Thyroid gland (tissue), 4 donors: ENCODE results near the gene DPY19L1.
"Not testable (repeated sequence)": the region's sequence is repeated elsewhere in the genome, so short reads cannot be mapped to it uniquely, and the experiment has no call there.

Experiments used
- POLR2A ChIP-seq, 2 donors: fragments of 450-650 bp; IDR thresholded peaks; one replicate each; pipeline ENCODE4 v1.6.1; 2017; ENCODE audit warnings: antibody characterized with exemption in 2 of 2, mild to moderate bottlenecking in 2 of 2, moderate library complexity in 1 of 2
- TF ChIP-seq, protein P1 (sequence below), 6 experiments: fragments of 200-600 bp in 3 of 6; fragments of 450-650 bp in 3 of 6; sonication (generic) in 3 of 6; IDR thresholded peaks; one replicate each; pipeline ENCODE4 v1.5.1; 2016 to 2019; ENCODE audit warnings: antibody characterized with exemption in 6 of 6, mild to moderate bottlenecking in 2 of 6, inconsistent platforms in 1 of 6, moderate library complexity in 1 of 6

DNA sequence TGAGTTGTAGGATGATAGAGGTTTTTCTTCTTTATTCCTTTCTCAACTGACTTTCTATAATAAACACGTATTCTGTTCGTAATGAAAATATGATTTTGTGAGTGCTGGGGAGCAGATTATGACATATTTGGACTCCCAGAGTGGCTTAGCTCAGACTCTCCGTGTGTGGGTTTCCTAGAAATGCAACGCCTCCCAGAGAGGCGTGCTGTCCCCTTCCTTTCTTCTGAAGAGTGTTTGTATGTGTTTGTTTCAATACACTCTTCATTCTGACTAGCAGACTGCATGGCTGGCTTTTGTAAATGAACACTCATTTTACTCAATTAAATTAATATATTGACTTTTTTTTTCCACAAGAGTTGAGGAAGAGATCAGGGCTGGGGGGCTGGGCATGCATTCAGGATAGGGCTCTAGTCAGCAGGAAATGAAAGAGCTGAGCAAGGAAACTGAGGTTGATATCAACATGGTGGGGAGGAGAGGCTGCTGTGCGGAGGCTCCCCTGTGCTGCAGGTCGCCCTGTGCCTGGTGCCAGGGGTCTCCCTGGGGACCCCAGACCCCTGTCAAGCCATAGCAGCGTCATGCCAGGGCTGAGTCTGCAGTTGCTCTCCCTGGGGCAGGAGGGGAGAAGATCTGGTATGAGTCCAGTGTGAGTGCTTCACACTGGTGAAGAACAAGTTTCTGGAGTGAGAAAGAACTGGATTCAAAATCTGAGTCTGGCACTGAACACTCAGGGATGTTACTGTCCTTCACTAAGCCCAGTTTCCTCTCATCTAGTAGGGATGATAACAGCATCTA, 158.1 kb downstream of the DPY19L1 start:
- TF ChIP-seq, protein P1, sequence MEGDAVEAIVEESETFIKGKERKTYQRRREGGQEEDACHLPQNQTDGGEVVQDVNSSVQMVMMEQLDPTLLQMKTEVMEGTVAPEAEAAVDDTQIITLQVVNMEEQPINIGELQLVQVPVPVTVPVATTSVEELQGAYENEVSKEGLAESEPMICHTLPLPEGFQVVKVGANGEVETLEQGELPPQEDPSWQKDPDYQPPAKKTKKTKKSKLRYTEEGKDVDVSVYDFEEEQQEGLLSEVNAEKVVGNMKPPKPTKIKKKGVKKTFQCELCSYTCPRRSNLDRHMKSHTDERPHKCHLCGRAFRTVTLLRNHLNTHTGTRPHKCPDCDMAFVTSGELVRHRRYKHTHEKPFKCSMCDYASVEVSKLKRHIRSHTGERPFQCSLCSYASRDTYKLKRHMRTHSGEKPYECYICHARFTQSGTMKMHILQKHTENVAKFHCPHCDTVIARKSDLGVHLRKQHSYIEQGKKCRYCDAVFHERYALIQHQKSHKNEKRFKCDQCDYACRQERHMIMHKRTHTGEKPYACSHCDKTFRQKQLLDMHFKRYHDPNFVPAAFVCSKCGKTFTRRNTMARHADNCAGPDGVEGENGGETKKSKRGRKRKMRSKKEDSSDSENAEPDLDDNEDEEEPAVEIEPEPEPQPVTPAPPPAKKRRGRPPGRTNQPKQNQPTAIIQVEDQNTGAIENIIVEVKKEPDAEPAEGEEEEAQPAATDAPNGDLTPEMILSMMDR (IDR thresholded peaks at IDR 0.05), result not testable (repeated sequence)
- TF ChIP-seq POLR2A (IDR thresholded peaks at IDR 0.05), result not testable (repeated sequence)
